Inflammatory macrophage treated with lipopolysaccharide for 4 hours (primary cell): Measurements from ENCODE around the gene ENPP6.
A peak's percentile ranks its signal among the peaks of the same experiment; 100 is the strongest.

Experiments used
- DNase-seq: peaks from one replicate; pipeline ENCODE4 v3.0.0-alpha.2; 2020

Gene ENPP6

DNA sequence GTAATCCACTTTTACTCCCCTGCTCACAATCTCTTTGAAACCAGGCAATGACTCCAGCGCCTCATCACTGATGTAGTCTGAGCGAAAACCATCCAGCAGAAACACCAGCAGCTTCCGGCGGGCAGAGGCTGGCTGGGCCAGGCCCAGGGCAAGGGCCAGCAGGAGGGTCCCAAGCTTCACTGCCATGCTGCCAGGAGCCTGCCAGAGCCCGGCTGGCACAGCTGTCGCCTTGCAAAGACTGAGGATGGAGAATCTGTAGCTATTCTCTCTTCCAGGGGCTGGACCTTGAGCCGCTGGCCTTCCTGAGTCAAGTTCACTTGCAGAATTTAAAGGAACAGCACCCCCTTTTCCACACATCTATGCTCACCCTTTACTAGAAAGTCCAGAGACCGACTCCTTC, at the start of gene ENPP6:
Gene ENPP6, minus strand, starts transcription at position 240 of the 400 bp plus-strand sequence. Its CDS starts 54 bp downstream, at position 186.
- DNase-seq: no peak

DNA sequence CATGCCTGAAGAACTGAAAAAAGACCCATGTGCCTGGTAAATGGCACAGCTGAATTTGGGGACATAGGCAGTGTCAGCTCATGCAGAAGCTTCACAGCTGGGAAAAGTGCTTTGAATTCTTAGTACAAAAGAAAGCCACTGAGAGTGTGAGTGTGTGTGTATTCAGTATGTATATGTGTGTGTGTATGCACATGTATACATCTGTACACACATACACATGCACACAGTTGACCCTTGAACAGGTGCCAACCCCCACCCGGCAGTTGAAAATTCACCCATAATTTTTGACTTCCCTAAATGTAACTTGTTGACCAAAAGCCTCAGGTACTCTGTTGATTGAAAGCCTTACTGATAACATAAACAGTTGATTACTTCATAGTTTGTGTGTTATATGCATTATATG, 49.5 kb upstream of the ENPP6 start:
- DNase-seq: no peak

DNA sequence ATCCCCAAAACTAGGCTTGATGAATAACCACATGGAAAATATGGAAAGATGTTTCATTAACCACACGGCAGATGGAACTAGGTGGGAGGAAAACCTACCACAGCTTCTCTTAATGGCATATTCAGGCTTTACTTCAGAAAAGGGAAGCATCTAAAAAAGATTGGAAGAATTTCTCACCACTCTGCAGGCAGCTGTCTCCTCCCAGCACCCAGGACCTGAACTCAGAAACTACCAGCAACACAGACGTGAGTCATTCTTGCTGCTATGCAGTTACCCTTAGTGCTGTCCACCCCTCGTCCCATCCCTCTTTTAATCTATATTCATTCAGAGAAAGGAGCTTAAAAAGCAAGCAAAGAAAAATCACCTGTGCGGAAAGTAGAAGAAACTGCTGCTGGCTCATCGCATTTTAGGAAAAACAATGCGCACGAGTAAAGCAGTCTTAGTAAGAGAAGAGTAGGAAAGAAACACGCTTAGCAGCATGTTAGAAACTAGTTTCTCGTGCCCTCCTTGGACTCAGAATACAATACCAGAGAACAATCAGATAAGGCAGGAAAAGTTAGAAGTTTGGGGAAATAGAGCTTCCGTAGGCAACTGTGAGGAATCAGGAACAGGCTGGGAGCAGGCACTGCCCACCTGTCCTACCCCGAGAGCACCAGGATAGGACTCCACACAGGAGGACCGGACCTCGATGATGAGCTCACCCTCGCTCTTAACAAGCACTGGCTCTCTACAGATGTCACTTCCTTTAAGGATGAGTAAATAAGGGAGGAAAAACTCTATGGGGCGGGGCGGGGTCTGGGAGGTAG, 48.1 kb upstream of the ENPP6 start:
- DNase-seq: peak; percentile 89

GRCh38 chr4:184263910-184264732, 46.4 kb upstream of the ENPP6 start:
- DNase-seq: peak; percentile 96

DNA sequence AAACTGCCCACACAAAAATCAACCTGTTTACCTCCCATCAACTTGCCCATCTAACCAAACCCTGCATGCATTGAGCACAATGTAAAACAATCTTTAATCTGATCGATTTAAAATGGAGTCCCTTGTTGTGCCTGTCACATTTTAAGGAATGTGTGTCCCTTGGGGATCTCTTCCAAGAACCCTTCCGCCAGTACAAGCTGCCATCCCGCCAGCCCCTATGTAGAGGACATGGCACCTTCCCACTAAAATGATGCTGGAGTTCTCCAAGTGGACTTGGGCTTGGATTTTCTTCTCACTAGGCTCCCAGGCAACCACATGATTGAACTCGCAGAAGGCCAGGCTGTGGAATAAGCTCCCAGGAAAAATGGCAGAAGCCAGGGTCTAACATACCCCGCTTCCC, 45.8 kb upstream of the ENPP6 start:
- no peak for DNase-seq

DNA sequence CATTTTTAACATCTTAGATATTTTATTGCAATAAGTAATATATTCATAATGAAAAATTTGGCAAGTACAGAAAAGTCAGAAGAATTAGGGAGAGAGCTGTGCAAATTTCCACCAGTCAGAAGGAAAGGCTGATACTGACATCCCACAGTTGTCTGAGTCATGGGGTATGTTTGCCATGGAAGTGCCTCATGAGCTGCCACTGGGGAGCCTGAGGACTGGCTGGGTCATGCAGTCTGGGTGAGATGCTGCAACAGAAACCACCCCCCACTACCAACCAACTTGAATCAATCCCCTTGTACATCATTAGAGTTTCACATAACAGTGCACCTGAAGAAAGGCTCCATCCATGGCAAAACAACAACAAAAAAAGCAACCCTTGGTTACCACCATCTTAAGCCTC, 45.2 kb upstream of the ENPP6 start:
- peak; percentile 70 for DNase-seq

GRCh38 chr4:184261246-184261645, 43.6 kb upstream of the ENPP6 start:
- no peak for DNase-seq

DNA sequence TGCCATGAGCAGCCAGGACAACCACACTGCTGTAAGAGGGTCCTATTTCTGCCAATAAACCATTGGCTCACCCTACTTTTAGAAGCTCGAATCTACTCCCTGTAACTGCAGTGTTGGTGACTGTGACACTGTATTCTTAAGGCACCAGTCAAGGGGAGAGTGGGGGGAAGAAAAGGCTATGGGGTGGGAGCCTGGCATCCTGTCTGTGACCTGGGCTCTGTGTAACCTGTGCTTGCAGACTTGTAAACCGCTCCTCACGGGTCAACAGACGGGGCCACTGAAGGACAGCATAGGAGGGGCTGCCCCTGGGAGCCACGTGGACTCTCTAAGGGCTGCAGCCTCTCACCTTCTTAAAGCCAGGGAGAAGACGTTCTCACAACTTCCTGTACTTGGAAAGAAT, 42.2 kb upstream of the ENPP6 start:
- DNase-seq: no peak

DNA sequence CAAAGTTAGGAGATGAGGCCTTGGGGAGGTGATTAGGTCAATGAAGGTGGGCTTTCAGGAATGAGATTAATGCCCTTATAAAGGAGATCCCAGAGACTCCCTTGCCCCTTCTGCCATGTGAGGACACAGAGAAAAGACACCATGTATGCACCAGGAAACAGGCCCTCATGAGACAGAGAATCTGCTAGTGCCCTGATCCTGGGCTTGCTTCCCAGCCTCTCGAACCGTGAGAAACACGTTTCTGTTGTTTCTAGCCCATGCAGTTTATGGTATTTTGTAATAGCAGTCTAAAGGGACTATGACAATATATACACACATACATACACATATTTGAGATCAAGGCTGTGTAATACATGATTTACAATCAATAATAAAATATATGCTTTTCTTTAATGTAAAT, 41.4 kb upstream of the ENPP6 start:
- no peak for DNase-seq

DNA sequence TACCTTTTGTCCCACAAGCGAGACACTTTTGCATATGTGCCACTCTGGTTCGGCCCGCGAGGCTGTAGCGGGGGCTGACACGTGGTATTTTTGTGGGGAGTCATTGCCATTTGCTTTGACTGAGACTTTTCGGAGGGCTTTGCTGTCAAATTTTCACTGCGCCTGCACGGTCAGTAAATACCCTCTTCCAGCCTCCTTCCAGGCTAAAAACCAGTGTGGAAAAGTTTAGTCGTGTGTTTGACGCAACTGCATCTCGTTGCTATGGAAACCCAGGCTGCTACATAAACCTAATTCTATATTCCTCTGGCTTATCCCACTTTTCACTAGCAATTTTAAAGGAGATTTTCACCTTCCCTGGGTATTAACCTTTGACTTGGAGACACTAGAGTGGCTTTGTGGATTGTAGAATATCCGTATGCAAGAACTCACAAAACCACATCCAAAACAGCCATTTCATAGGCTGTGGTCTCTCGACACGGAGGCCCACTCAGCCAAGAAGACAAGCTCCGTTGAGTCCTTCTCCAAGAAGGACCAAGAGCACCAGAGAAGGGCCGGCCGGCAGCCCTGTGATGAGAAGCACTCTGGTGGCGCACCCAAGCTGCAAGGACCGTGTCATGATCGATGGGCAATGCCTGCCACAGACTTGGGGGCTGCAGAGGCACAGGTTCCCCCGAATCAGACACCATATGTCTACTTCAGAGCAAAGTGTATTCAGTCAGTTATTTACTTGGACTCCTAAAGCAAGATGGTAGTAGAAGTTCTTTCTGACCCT, 38.4 kb upstream of the ENPP6 start:
- DNase-seq: no peak

- no peak for DNase-seq
Measured at GRCh38 chr4:184255361-184255760, 37.7 kb upstream of the ENPP6 start.

- no peak for DNase-seq
Measured at GRCh38 chr4:184253072-184253420, 35.4 kb upstream of the ENPP6 start.

DNA sequence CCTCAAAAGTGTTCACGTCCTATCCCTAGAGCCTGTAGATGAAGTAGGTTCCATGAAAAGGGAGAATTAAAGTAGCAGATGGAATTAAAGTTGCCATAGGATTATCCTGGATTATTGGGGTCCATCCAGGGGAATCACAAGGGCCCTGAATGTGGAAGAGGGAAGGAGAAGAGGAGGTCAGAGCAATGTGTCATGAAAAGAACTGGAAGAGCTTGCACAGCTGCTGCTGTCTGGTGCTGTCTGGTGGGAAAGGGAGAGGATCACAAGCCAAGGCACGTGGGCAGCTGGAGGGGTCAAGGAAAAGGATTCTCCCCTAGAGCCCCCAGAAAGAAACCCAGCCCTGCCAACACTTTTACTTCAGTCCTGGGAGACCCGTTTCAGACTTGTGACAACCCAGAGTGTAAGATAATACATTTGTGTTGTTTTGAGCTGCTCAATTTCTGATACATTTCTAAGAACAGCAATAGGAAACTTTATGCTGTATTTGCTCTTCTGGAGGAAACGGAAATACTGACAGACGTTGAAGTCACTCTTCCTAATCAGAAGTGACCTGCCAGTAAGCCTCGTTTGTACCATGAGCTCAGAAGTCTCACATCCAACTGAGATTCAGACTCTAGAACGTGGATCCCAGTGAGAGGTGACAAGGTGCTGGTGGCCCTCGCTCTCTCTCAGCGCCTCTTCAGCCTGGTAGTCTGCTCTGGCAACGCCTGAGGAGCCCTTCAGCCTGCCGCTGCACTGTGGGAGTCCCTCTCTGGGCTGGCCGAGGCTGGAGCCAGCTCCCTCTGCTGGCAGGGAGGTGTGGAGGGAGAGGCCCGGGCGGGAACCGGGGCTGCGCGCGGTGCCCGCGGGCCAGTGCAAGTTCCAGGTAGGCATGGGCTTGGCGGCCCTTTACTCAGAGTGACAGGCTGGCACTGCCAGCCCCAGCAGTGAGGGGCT, 34.7 kb upstream of the ENPP6 start:
- DNase-seq: no peak

- peak; percentile 37 for DNase-seq
Measured at GRCh38 chr4:184251670-184251980, 34.0 kb upstream of the ENPP6 start.

- DNase-seq: peak; percentile 62
Measured at GRCh38 chr4:184250795-184251669, 33.4 kb upstream of the ENPP6 start.

DNA sequence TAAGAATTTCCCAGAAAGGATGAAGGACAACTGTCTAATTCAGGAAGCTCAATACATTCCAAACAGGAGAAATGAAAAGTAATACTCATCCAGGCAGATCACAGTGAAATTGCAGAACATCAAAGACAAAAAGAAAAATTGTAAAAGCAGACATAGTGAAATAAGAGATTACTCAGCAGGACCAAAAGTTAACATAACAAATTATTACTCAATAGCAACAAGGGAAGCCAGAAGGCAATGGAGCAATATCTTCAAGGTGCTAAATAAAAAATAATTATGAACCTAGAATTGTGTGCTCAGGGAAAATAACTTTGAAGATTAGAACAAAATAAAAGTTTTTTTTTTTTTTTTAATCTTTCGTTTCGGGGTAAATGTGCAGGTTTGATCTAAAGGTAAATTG, 30.5 kb upstream of the ENPP6 start:
- peak; percentile 40 for DNase-seq

- DNase-seq: no peak
Measured at GRCh38 chr4:184247421-184247820, 29.7 kb upstream of the ENPP6 start.

- no peak for DNase-seq
Measured at GRCh38 chr4:184246426-184246825, 28.8 kb upstream of the ENPP6 start.

GRCh38 chr4:184238072-184238745, 20.5 kb upstream of the ENPP6 start:
- DNase-seq: no peak

DNA sequence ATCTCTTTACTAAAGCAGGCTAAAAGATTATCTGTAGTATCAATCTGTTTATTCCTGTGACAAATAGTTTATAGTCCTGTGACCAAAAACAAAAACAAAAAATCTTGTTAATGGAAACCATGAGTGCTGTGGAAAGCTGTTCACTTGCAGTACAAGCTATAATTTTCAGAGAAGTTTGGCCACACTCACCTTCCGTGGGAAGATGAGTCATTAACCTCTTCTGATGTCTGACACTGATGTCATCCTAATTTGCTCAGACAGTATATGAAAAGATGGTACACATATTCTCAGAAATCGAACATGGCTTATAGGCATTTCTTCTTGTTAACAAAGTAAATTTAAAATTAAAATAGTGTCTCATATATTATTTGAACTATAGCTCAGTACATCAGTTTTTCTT, 19.9 kb upstream of the ENPP6 start:
- DNase-seq: peak; percentile 26

DNA sequence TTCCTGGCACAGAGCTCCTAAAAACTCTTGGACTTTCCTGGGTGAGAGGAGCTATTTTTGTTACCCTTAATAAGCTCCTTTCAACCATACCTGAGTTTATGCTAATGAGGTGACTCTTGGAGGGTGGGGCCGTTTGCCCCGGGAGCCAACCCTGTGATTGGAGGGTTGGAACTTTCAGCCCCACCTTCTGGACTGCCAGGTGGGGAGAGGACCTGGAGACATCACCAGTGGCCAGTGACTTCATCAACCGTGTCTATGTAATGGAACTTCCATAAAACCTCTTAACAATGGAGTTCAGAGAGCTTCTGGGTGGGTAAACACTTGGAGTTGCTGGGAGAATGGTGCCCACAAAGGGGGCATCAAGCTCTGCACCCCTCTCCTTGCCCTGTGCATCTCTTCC, 17.9 kb upstream of the ENPP6 start:
- no peak for DNase-seq
